ENCODE results near the gene ILKAP. TPM values are rescaled to one million over a fixed set of nuclear protein-coding genes. Genes with fewer than 3 reads are reported as not detected.

ILKAP gene
- total RNA-seq, 1 donor from 2014 or later: 25.0 TPM

- no peaks in the 10 kb centered on the region for H3K27me3 ChIP-seq (ENCODE audit: control insufficient read depth, insufficient read depth, low read length)
- FAIRE-seq (no peak), DNase-seq (ENCODE audit: low read depth) (no peak)
- no peaks in the 10 kb centered on the region for H3K36me3 ChIP-seq (ENCODE audit: control insufficient read depth, insufficient read depth, low read length)
- TF ChIP-seq CTCF (IDR thresholded peaks at IDR 0.05; ENCODE audit: insufficient read depth, low read length, severe bottlenecking): no peak
- H3K4me3 ChIP-seq (ENCODE audit: low read depth, low read length): no peak overlapping the region
Measured at GRCh38 chr2:238150686-238151085, 52.8 kb downstream of the ILKAP start.

GRCh38 chr2:238149841-238150572, 53.5 kb downstream of the ILKAP start:
- Histone ChIP-seq H3K27me3 (ENCODE audit: control insufficient read depth, insufficient read depth, low read length) (no peaks in the 10 kb centered on the region), H3K36me3 (ENCODE audit: control insufficient read depth, insufficient read depth, low read length) (no peaks in the 10 kb centered on the region), H3K4me3 (ENCODE audit: low read depth, low read length) (no peak overlapping the region)
- TF ChIP-seq CTCF (IDR thresholded peaks at IDR 0.05; ENCODE audit: insufficient read depth, low read length, severe bottlenecking): no peak
- FAIRE-seq (no peak), DNase-seq (ENCODE audit: low read depth) (no peak)

- H3K36me3 ChIP-seq (ENCODE audit: control insufficient read depth, insufficient read depth, low read length): no peaks in the 10 kb centered on the region
- DNase-seq (ENCODE audit: low read depth) (no peak), FAIRE-seq (no peak)
- no peak overlapping the region for H3K4me3 ChIP-seq (ENCODE audit: low read depth, low read length)
- H3K27me3 ChIP-seq (ENCODE audit: control insufficient read depth, insufficient read depth, low read length): no peaks in the 10 kb centered on the region
- TF ChIP-seq CTCF (IDR thresholded peaks at IDR 0.05; ENCODE audit: insufficient read depth, low read length, severe bottlenecking): no peak
Measured at GRCh38 chr2:238148981-238149380, 54.5 kb downstream of the ILKAP start.

GRCh38 chr2:238146884-238147544, 56.5 kb downstream of the ILKAP start:
- DNase-seq (ENCODE audit: low read depth) (no peak), FAIRE-seq (no peak)
- Histone ChIP-seq H3K36me3 (ENCODE audit: control insufficient read depth, insufficient read depth, low read length) (no peaks in the 10 kb centered on the region), H3K4me3 (ENCODE audit: low read depth, low read length) (no peak overlapping the region), H3K27me3 (ENCODE audit: control insufficient read depth, insufficient read depth, low read length) (no peaks in the 10 kb centered on the region)
- no peak for TF ChIP-seq CTCF (IDR thresholded peaks at IDR 0.05; ENCODE audit: insufficient read depth, low read length, severe bottlenecking)

GRCh38 chr2:238145851-238146250, 57.6 kb downstream of the ILKAP start:
- Histone ChIP-seq H3K4me3 (ENCODE audit: low read depth, low read length) (no peak overlapping the region), H3K27me3 (ENCODE audit: control insufficient read depth, insufficient read depth, low read length) (no peaks in the 10 kb centered on the region), H3K36me3 (ENCODE audit: control insufficient read depth, insufficient read depth, low read length) (no peaks in the 10 kb centered on the region)
- no peak for DNase-seq (ENCODE audit: low read depth)
- FAIRE-seq: no peak
- TF ChIP-seq CTCF (IDR thresholded peaks at IDR 0.05; ENCODE audit: insufficient read depth, low read length, severe bottlenecking): no peak
